ENCODE results near the gene OPRM1.

DNA sequence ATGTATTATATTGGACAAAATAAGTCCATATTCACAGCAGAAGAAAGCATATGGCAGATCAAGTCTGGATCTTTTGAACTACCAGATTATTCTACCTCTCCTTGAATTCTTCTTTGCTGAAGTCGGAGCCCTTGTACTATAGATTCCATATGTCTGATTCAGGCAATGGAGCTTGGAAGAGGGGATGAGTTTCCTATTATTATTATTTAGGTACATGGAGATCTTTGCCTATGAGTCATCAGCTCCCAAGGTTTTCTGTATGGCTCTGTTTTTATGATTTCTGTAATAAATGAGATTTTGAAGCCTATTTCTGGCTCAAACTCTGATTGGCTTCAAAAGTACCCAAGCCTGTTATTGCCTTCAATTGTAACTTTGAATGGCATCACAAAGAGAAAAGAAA, 72.0 kb downstream of the OPRM1 start:
- TF ChIP-seq GATA2 (IDR thresholded peaks at IDR 0.05; ENCODE audit: low read depth, low read length) (no peak), GATA3 (IDR thresholded peaks at IDR 0.05; ENCODE audit: low read depth, low read length) (no peak)

Data from SH-SY5Y (cell line).